Ureter (tissue), 1 donor: ENCODE data around the gene UPF3A. TPM values are rescaled to one million over a fixed set of nuclear protein-coding genes. Genes with fewer than 3 reads are reported as not detected.
"Not testable (repeated sequence)": the region's sequence is repeated elsewhere in the genome, so short reads cannot be mapped to it uniquely, and the experiment has no call there.

Experiments
- DNase-seq: peaks from one replicate; pipeline ENCODE4 v3.0.0-alpha.2; 2020; ENCODE audit warnings: low spot score
- total RNA-seq: library from RNA; stranded (reverse); gene quantifications from one replicate; pipeline ENCODE4 v1.2.4, GENCODE V29; 2023
- donor health status: DM: yes; HTN: yes; CAD: no.

UPF3A gene
- total RNA-seq, 1 donor from 2014 or later, result 59.1 TPM

DNA sequence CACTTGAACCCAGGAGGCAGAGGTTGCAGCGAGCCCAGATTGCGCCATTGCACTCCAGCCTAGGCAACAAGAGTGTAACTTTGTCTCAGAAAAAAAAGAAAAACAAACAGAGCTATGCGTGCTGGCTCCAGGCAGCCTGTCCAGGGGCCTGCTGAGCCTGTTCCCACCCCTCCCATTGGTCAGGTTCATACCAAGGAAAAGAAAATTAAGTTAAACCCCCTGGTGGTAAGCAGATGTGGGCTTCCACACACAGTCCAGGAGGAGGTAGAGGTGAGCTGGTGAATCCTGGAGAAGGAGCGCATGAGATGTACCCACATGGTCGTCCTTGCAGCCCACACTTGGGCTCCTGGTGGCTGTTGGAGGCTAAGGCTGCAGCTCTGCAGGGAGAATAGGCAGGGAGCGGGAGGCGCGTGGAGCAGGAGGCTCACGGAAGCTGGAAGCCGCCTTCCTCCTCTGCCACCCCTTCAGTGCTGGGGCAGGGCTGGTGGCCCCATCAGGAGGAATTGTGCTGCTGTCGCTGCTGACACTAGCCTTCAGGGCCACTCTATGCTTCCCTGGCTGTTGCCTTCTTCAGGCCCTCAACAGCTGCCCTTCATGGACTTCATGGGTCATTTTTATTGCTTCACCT lies 22.4 kb downstream of the UPF3A start:
- no peak for DNase-seq

GRCh38 chr13:114304346-114305034 lies 23.1 kb downstream of the UPF3A start:
- no peak for DNase-seq

DNA sequence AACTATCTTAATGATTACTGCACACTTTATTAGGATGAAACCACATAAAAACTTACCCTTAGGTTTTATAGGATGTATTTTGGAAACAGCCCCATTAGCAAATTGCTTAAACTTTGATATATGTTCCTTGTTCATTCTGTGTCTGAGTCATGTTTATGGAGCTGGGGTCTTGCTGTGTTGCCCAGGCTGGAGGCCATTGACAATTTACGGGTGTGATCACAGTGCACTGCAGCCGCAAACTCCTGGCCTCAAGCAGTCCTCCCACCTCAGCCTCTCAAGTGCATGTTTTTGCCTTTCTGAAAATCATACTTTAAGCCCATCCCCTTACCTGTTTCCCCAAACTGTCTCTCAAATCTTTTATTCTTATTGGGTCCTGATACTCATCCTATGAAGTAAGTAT lies 27.7 kb downstream of the UPF3A start:
- DNase-seq, result no peak

DNA sequence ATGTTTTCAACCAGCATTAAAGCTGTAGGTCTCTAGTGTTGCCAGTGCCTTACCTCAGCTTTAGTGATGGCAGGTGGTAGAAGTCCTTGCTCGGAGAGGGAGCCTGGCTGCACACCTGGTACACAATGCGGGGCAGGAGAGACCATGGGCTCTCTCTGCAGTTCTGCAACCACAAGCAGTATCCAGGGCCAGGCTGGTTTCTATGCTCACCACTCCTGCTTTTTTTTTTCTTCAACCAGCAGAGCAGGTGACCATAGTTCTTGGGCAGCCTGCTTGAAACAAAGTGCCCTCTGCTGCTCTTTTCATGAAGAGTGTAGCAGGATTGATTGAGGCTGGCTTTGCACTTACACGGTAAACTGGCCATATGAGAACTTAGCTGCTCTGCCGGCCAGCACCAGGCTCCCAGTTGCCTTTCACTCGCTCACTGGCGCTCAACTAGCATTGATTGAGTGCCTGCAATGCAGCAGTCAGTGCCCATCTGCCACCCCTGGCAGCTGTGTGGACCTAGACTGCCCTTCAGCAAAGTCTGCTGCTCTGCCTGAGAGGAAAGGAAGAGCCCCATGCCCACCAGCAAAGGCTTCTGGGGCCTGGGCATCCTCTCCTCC lies 28.5 kb downstream of the UPF3A start:
- DNase-seq, result no peak

DNA sequence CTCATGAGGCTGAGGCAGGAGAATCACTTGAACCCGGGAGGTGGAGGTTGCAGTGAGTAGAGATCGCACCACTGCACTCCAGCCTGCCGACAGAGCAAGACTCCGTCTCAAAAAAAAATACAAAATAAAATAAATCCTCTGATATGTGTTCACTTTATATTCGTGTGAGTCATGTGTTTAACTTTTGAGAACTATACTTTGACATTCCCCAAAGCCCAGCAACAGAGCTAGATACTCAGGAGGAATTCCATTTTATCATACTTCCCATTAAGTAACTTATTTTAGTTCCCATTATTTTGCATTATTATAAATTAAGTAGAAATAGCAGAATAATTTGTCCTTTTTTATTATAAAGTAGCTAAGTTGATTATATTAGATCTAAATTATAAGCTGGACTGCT lies 29.6 kb downstream of the UPF3A start:
- no peak for DNase-seq

- no peak for DNase-seq
These were observed 30.0 kb downstream of the UPF3A start for GRCh38 chr13:114311387-114311786.

DNA sequence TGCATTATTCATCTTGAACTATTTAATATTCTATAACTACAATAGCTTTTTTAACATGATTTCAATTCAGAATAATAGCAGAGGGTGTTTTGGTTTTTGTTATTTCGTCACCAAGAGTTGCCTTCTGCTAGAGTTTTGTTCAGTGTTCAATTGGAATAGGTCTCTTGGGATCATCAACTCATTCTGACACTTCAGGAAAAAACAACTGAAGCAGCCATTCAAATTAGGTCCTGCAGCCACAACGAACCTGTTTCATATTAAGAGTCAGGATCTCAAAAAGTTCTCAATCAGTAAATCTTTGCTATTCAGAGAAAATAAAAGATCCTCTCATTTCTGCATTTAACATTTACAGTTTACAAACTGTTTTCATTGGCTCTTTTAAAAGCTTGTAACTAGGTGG lies 30.5 kb downstream of the UPF3A start:
- DNase-seq, result no peak

GRCh38 chr13:114313061-114313860 lies 31.9 kb downstream of the UPF3A start:
- DNase-seq, result no peak

- peak; percentile 95 for DNase-seq
These were observed 32.9 kb downstream of the UPF3A start, which contains the start of gene CHAMP1 for GRCh38 chr13:114314074-114314912. TSS of gene CHAMP1 (plus strand) at chr13:114314503. CDS start at chr13:114323843, 9,340 bp downstream.

DNA sequence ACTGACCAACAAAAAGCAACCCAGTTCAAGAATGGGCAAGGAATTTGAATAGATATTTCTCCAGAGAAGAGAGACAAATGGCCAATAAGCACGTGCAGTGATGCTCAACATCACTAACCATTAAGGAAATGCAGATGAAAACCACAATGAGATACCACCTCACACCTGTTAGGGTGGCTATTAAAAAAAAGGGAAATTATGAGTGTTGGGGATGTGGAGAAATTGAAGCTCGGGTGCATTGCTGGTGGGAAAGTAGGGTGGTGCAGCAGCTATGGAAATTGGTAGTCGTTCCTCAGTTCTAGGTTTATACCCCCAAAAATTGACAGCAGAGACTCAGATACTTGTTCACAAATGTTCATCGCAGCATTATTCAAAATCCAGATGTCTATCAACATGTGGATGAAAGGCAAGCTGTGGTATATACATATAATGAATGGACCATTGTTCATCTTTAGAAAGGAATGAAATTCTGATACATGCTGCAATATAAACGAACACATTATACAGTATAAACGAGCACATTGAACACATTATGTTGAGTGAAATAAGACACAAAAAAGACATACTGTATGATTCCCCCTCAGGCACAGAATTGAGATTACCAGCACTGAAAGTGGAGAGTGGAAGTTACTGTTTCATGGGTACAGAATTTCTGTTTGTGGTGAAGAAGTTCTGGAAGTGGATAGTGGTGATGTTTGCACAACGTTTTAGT lies 33.8 kb downstream of the UPF3A start:
- DNase-seq, result no peak

DNA sequence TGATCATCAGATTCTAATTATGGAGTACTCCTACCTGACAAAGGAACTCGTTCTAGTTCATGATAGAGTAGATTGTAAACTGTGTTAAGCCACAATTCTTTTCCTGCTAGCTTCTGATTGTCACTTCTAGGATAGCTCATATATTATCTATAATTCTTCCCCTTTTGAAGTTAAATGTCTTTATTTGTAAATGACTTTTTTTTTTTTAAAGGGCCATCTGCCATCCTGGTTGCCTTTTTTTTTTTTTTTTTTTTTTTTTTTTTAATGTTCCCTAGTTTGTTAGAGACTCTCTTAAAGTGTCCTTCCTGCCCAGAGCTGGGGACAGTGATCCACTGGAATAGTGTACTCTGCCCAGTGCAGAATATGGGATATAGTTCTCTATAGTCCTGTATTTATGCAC lies 37.2 kb downstream of the UPF3A start:
- no peak for DNase-seq

- no peak for DNase-seq
These were observed 38.1 kb downstream of the UPF3A start for GRCh38 chr13:114319441-114319913.

DNA sequence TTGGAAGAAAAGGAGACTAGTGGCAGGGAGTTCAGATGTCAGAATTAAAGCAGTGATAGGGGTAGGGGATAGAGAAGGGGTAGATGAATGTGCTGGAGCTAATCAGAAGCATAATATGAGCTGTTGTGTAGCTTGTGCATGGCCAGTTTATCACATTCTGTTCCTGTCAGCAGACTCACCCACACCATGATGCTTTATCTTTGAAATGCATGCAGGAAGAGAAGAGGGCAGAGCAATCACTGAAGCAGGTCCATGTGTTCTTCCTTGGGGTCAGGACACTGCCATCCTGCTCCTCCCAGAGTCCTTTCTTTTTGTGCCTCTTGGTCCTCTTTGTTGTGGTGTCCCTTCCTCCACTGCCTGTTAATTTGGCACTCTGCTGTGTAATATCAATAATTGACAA lies 38.7 kb downstream of the UPF3A start:
- no peak for DNase-seq

DNA sequence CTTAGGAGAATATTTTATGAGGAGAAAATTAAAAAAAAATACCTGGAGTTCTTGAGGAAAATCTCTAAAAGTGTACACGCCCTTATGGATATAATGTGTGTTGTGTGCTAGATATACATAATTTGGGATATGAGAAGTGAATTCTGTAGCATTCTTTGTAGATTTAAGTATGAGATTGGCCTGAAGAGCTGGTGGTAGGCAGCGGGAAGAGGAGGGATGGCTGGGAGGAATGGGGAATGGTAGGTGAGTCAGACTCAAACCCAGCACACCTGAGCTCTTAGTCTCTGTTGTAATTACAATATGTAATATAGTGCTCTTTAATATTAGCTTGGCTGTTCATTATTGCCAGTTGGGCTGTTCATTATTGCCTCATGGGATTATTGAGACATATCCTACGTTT lies 39.9 kb downstream of the UPF3A start:
- DNase-seq, result no peak

GRCh38 chr13:114323349-114323748 lies 41.9 kb downstream of the UPF3A start:
- DNase-seq, result no peak

GRCh38 chr13:114324334-114324733 lies 42.9 kb downstream of the UPF3A start:
- DNase-seq, result no peak

DNA sequence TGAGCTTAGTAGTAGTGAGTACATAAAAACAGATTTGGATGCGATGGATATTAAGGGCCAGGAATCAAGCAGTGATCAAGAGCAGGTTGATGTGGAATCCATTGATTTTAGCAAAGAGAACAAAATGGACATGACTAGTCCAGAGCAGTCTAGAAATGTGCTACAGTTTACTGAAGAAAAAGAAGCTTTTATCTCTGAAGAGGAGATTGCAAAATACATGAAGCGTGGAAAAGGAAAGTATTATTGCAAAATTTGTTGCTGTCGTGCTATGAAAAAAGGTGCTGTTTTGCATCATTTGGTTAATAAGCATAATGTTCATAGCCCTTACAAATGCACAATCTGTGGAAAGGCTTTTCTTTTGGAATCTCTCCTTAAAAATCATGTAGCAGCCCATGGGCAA lies 44.3 kb downstream of the UPF3A start:
- DNase-seq, result no peak

DNA sequence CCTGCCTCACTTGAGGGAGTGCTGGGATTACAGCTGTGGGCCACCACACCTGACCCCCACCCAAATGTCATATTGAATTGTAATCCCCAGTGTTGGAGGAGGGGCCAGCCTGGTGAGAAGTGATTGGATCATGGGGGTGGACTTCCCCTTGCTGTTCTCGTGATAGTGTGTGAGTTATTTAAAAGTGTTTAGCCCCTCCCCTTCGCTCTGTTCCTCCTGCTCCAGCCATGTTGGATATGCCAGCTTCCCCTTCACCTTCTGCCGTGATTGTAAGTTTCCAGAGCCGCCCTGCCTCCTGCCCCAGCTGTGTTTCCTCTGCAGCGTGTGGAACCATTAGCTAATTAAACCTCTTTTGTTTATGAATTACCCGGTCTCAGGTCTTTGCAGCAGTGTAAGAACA lies 46.6 kb downstream of the UPF3A start:
- DNase-seq, result no peak

DNA sequence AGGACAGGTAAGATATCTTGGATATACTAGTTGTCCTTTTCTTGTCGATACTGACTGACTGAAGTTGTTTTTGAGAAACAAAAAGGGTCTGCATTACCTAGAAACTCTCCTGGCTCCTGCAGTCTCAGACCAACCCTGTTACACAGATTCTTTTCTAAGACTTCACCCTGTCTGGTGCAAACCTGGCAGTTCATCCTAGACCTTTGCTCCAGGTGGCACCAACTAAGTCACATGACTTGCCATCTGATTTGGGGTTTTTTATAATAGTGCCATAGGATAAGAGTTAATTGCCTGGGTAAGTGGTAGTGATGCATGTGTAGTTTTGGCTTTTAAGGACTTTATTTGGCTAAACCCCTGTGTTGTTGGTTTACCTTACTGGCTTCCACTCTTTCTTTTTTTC lies 47.2 kb downstream of the UPF3A start:
- no peak for DNase-seq

DNA sequence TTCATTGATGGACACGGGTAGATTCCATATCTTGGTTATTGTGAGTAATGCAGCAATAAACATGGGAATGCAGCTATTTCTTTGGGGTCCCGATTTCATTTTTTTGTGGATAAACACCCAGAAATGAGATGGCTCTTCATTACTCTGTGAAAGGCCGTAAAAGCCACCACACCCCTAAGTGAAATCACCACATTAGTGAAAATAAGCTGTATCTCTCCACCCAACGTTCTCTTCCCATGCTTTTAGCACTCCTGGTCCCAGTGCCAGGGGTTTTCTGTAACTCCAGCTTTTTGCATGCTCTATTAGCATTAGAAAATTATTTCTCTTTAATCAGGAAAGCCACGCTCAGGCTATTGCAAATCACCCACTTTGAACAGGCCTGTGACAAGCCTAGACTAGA lies 48.7 kb downstream of the UPF3A start:
- DNase-seq, result no peak

- DNase-seq, result not testable (repeated sequence)
These were observed 52.5 kb downstream of the UPF3A start for GRCh38 chr13:114333881-114334280.
